ENCODE measurements around the gene CDC37.

Gene CDC37

GRCh38 chr19:10352764-10353671 lies 50.3 kb downstream of the CDC37 start:
- DNase-seq, result no peak

DNA sequence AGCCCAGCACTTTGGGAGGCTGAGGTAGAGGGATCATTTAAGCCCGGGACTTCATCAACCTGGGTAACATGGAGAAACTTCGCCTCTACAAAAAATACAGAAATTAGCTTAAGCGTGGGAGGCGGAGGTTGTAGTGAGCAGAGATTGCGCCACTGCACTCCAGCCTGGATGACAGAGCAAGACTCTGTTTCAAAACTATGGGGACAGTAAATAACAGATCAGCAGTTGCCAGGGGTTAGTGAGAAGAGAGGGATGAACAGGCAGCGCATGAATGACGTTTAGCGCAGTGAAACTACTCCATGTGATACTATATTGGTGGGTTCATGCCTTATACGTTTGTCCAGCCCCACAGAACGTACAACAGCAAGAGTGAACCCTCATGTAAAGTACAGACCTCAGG lies 56.8 kb downstream of the CDC37 start:
- no peak for DNase-seq

GRCh38 chr19:10344780-10345179 lies 58.6 kb downstream of the CDC37 start:
- no peak for DNase-seq

DNA sequence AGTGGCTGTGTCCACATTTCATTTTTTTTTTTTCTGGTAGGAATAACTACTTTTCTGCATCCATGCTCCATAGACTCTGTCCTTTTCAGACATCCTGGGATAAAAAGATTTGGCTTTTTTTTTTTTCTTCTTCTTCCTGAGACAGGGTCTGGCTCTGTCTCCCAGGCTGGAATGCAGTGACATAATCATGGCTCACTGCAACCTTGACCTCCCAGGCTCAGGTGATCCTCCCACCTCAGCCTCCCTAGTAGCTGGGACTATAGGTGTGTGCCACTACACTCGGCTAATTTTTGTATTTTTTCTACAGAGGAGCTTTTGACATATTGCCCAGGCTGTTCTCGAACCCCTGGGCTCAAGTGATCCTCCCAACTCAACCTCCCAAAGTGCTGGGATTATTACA lies 59.8 kb downstream of the CDC37 start:
- DNase-seq, result no peak

Data from COR-L47 (cell line).